Neuron (in vitro differentiated cells): ENCODE results near the gene ALK.
"Not testable (repeated sequence)": the region's sequence is repeated elsewhere in the genome, so short reads cannot be mapped to it uniquely, and the experiment has no call there.

Experiments used
- H2AFZ ChIP-seq: one replicate; pipeline ENCODE4 v1.6.1; 2013; ENCODE audit warnings: low read depth, mild to moderate bottlenecking, inconsistent platforms, low read length, moderate library complexity
- H3K27me3 ChIP-seq: one replicate; pipeline ENCODE4 v1.6.1; 2013; ENCODE audit warnings: low read length; ENCODE audit not compliant: insufficient read depth
- H3K36me3 ChIP-seq: one replicate; pipeline ENCODE4 v1.6.1; 2013; ENCODE audit warnings: low read length; ENCODE audit not compliant: insufficient read depth
- H3K4me1 ChIP-seq: one replicate; pipeline ENCODE4 v1.6.1; 2013; ENCODE audit warnings: low read length; ENCODE audit not compliant: insufficient read depth
- H3K4me3 ChIP-seq: 2 replicates; pipeline ENCODE4 v1.5.1; 2013; ENCODE audit warnings: mild to moderate bottlenecking, low read length, moderate library complexity
- H3K9me3 ChIP-seq: one replicate; pipeline ENCODE4 v1.6.1; 2013; ENCODE audit warnings: low read length

The ALK gene

DNA sequence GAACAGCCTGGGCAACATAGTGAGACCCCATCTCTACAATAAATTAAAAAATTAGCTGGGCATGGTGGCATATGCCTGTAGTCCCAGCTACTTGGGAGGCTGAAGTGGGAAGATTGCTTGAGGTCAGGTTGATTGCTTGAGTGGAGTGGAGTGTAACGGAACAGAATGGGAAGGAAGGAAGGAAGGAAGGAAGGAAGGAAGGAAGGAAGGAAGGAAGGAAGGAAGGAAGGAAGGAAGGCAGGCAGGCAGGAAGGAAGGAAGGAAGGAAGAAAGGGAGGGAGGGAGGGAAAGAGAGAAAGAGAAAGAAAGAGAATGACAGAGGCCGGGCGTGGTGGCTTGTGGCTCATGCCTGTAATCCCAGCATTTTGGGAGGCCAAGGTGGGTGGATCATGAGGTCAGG is 170.9 kb downstream of the ALK start:
- not testable (repeated sequence) for H3K27me3 ChIP-seq, H3K4me3 ChIP-seq, H3K9me3 ChIP-seq, H3K36me3 ChIP-seq, H3K4me1 ChIP-seq, H2AFZ ChIP-seq

DNA sequence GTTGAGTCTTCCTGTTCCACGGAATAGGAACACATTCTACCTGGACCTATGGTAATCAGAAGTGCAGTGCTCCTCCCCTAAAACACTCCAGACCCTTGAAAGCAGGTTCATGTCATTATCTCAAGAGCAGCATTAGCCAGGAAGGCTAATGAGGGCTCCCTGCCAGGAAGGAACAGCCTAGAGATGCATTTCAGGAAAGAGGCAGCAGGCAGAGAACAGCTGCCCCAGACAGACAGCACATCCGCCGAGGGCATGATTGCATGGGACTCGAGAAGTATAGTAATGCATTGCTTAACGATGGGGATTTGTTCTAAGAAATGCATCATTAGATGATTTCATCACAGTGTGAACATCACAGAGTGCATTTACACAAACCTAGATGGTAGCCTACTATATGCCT is 171.5 kb downstream of the ALK start:
- no peaks in the 10 kb centered on the region for H3K27me3 ChIP-seq
- H3K4me3 ChIP-seq: no peak overlapping the region
- no peaks in the 10 kb centered on the region for H3K4me1 ChIP-seq
- no peaks in the 10 kb centered on the region for H3K9me3 ChIP-seq
- no peak overlapping the region for H2AFZ ChIP-seq
- H3K36me3 ChIP-seq: no peaks in the 10 kb centered on the region

DNA sequence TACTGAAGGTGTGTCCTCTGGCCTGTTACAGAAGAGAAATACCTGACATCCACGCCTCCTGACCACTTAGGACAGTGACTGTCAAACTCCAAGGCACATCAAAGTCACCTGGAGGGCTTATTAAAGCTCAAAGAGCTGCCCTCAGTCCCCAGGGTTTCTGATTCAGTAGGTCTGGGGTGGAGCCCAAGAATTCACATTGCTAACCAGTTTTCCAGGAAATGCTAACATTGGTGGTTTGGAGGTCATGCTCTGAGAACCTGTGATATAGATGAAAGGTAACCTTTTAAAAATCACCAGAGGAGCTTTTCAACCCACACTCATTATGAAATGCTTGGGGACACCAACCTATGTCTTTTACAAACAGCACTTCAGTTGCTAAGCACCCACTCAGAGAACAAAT is 172.3 kb downstream of the ALK start:
- Histone ChIP-seq H3K4me1 (no peaks in the 10 kb centered on the region), H3K36me3 (no peaks in the 10 kb centered on the region), H3K9me3 (no peaks in the 10 kb centered on the region), H3K27me3 (no peaks in the 10 kb centered on the region), H3K4me3 (no peak overlapping the region), H2AFZ (no peak overlapping the region)

DNA sequence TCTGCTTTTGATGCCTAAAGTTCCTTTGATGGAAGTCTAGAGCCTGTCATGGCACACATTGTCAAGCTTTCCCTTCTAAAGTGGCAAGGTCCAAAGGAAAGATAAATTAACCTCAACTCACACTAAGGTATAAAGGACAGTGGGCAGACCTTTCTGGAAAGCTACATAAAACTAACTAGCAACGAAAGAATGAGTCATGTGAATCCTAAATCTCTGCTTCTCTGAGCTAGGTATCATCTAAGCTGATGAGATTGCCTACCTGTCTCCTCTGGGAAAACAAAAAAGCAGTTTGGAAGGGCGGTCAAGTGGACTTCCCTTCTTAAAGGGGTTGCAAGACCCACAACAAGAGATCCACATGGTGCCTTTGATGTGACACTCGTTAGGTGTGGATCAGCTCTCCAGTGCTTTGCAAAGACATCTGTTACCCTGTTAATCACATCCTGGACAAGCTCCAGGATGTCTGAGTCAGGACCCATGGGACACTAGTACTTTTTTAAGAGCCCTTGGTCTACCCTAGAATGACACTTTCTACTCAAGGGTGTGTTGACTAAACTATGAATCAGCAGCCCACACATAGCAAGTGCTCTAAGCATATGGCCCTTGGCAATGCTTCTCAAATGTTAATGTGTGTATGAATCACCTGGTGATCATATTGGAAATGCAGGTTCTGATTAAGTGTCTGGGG is 173.5 kb downstream of the ALK start:
- Histone ChIP-seq H3K27me3 (no peaks in the 10 kb centered on the region), H2AFZ (no peak overlapping the region), H3K36me3 (no peaks in the 10 kb centered on the region), H3K9me3 (no peaks in the 10 kb centered on the region), H3K4me1 (no peaks in the 10 kb centered on the region), H3K4me3 (no peak overlapping the region)

DNA sequence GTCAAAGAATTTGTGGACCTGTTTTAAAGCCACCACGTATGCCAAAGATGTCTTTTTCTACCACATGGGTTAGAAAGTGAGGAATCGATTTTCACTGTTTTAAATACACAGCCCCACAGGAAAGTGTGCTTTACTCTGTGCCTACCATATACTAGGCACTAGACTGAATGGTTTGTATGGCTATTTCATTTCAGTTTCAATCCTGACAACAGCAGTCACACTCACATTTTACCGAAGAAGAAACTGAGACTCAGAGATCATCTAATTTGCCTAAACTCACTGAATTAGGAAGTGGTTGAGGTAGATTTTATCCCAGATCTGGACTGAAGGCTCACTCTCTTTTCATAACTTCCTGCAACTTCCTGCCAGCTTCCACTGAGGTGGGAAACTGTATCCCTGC is 176.4 kb downstream of the ALK start:
- Histone ChIP-seq H2AFZ (no peak overlapping the region), H3K27me3 (no peaks in the 10 kb centered on the region), H3K4me1 (no peaks in the 10 kb centered on the region), H3K36me3 (no peaks in the 10 kb centered on the region), H3K9me3 (no peaks in the 10 kb centered on the region), H3K4me3 (no peak overlapping the region)

DNA sequence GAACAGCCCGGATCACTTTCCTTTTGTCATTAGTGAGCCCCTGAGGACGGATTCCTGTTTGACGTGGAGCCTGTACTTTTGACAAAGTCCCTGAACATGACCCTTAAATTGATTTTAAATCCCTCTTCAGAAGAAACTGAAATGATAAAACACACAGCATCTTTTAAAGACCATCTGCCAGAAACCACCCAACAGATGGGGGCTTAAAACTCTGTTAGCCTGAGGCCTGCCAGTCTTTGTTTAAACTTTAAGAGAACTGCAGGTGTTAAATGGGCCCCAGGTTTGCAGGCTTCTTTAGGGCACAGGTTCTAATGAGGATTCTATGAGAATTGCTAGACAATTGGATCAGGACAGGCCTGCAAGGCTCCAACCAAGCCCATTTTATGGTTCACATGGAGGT is 177.9 kb downstream of the ALK start:
- H3K27me3 ChIP-seq: no peaks in the 10 kb centered on the region
- H3K9me3 ChIP-seq: no peaks in the 10 kb centered on the region
- no peak overlapping the region for H2AFZ ChIP-seq
- no peaks in the 10 kb centered on the region for H3K4me1 ChIP-seq
- H3K4me3 ChIP-seq: no peak overlapping the region
- H3K36me3 ChIP-seq: no peaks in the 10 kb centered on the region

DNA sequence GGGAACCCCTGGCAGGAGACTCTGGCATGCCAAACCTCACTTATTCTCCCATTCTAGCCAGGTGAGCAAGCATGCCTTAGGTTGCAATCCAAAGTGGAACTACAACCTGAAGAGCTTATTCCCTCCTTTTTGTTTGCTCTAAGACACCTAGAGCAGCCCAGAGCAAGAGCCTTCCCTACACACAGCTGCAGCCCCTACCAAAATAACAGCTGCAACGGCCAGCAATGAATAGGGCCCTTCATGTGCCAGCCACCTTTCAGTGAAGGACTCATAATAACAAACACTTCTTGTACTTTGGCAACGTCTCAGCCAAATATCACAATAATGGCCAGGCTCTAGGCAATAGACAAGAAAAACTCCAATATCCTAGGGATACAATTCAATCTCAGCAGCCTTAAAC is 178.7 kb downstream of the ALK start:
- Histone ChIP-seq H3K36me3 (no peaks in the 10 kb centered on the region), H3K9me3 (no peaks in the 10 kb centered on the region), H3K27me3 (no peaks in the 10 kb centered on the region), H3K4me1 (no peaks in the 10 kb centered on the region), H2AFZ (no peak overlapping the region), H3K4me3 (no peak overlapping the region)

DNA sequence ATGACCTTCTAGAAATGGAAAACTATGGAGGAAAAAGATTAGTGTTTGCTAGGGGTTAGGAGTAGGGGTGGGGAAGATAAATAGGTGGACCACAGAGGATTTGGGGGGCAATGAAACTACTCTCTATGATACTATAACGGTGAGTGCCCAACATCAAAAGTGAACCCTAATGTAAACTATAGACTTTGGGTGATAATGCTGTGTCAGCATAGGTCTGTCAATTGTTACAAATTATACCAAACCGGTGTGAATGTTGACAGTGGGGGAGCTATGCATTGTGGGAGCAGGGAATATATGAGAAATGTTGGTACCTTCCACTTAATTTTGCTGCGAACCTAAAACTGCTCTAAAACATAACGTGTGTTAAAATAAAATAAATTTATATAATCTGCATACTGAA is 180.3 kb downstream of the ALK start:
- no peaks in the 10 kb centered on the region for H3K4me1 ChIP-seq
- H2AFZ ChIP-seq: no peak overlapping the region
- no peak overlapping the region for H3K4me3 ChIP-seq
- no peaks in the 10 kb centered on the region for H3K9me3 ChIP-seq
- no peaks in the 10 kb centered on the region for H3K36me3 ChIP-seq
- H3K27me3 ChIP-seq: no peaks in the 10 kb centered on the region

DNA sequence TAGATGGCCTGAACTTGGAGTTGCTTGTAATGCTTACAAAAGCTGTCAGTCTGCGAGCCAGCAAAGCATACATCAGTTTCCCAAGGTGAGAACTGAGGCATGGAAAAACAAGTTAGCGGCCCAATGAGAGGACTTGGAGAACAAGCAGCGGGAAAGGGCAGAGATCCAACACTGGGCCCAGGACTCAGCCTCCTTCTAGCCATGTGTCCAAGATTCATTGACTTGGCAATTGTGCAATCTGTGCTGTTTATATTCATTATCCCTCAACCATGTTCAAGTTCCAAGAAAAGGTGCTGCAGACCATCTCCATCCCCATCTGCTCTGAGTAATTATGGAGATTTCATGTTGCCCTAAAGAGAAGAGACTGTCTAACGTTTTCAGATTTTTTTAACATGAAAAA is 187.4 kb downstream of the ALK start:
- no peaks in the 10 kb centered on the region for H3K9me3 ChIP-seq
- H3K4me1 ChIP-seq: peaks cover 5% of the 10 kb centered on the region
- H3K4me3 ChIP-seq: no peak overlapping the region
- no peaks in the 10 kb centered on the region for H3K36me3 ChIP-seq
- H2AFZ ChIP-seq: no peak overlapping the region
- no peaks in the 10 kb centered on the region for H3K27me3 ChIP-seq

DNA sequence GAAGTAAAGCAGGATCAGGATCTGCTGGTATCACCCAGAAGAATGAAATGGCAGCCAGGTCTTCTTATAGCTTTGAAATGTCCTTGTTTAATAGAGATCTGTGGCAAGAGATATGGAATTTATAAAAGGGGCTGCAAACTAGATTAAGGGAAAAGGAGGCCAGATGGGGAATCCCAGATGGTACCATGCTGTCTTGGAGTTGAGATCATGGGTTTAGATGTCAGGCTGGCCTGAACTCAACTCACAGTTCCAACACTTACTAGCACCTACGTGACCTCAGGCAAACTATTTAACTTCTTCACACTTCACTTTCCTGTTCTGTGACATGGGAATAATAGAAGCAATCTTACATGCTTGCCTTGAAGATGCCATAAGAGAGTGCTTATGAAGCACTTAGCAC is 188.2 kb downstream of the ALK start:
- Histone ChIP-seq H3K36me3 (no peaks in the 10 kb centered on the region), H3K9me3 (no peaks in the 10 kb centered on the region), H3K4me1 (peaks cover 12% of the 10 kb centered on the region), H3K4me3 (no peak overlapping the region), H3K27me3 (no peaks in the 10 kb centered on the region), H2AFZ (no peak overlapping the region)

DNA sequence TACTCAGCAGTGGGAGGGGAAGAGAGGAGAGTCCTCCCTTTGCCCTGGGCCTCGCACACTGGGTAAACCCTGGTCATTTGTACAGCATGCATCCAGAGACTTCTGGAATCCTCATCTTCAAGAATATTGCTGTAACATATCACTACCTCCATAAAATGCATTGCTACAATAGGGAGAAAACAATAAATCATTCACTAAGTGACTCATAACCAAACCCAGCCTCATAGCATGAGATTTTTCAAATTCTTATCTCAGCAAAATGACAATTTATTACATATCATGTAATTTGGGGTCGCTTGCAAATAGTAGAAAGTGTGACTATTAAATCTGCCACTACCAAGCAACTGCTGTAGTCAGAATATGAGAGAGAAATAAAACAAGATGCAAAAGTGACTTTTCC is 189.4 kb downstream of the ALK start:
- H3K4me3 ChIP-seq: no peak overlapping the region
- H3K4me1 ChIP-seq: peaks cover 25% of the 10 kb centered on the region
- H3K36me3 ChIP-seq: no peaks in the 10 kb centered on the region
- H3K27me3 ChIP-seq: no peaks in the 10 kb centered on the region
- H3K9me3 ChIP-seq: no peaks in the 10 kb centered on the region
- H2AFZ ChIP-seq: no peak overlapping the region

DNA sequence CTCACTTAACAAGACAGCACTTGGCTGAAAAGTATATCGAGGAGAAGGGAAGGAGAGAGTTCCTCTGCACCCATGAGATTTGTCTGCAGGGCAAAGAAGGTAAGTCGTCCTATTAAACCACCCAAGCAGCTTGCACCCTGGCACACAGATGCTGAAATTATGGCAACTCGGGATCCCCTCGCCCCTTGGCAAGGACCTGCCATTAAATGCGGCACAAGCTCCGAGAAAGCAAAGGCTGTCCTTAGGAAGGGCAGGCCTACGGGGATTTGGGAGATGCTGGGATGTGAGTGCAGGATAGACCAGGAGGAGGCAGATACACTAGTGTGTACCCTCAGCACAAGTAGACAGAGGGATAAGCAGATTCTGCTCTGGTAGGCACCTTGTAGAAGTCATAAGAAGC is 191.5 kb downstream of the ALK start:
- no peak overlapping the region for H2AFZ ChIP-seq
- no peaks in the 10 kb centered on the region for H3K9me3 ChIP-seq
- no peaks in the 10 kb centered on the region for H3K27me3 ChIP-seq
- peaks cover 33% of the 10 kb centered on the region for H3K4me1 ChIP-seq
- H3K4me3 ChIP-seq: no peak overlapping the region
- H3K36me3 ChIP-seq: no peaks in the 10 kb centered on the region

DNA sequence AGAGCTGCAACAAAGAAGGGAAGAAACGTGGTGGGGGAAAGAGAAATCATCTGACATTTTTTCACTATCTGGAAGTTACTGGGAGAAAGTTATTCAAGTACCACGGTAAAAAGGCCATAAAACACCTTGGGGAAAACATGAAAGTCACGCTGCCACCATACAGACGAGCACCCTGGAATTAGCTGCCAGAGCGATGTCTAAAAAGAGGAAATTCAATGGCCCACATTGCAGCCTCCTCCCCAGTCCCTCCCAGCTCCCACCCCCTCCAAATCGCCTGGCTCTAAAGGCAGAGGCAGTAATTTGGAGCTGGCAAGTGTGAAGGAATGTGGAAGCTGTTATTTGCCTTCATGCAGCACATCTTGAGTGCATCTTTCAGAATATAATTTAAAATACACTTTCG is 192.0 kb downstream of the ALK start:
- no peak overlapping the region for H2AFZ ChIP-seq

DNA sequence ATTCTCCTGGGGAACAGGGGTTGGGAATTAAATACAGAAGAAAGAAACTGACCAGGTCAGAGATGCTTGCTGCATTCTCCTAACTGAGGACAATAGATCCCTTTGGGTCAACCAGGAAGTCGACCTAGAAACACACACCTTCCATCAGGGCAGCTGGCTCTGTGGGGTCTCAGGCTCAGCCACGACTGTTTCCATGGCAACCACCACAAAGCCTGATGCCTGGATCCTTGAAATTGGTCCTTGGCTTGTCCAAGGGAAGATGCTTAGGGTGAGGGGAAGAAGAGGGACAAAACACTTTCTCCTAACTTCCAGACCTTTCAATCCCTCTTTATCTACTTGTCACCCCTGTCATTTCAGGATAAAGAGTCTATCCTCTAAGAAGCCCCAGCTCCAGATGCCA is 194.4 kb downstream of the ALK start:
- Histone ChIP-seq H3K36me3 (no peaks in the 10 kb centered on the region), H3K4me1 (peaks cover 34% of the 10 kb centered on the region), H3K4me3 (no peak overlapping the region), H3K9me3 (no peaks in the 10 kb centered on the region), H2AFZ (no peak overlapping the region), H3K27me3 (no peaks in the 10 kb centered on the region)

More for the DNA sequence above, 192.0 kb downstream of the ALK start:
- H3K27me3 ChIP-seq: no peaks in the 10 kb centered on the region
- peaks cover 34% of the 10 kb centered on the region for H3K4me1 ChIP-seq
- no peaks in the 10 kb centered on the region for H3K36me3 ChIP-seq
- no peaks in the 10 kb centered on the region for H3K9me3 ChIP-seq
- no peak overlapping the region for H3K4me3 ChIP-seq
